ENCODE results near the gene KNCN. TPM values are rescaled to one million over a fixed set of nuclear protein-coding genes. Genes with fewer than 3 reads are reported as not detected.

The KNCN gene
- total RNA-seq, 1 donor from 2014 or later: not detected

DNA sequence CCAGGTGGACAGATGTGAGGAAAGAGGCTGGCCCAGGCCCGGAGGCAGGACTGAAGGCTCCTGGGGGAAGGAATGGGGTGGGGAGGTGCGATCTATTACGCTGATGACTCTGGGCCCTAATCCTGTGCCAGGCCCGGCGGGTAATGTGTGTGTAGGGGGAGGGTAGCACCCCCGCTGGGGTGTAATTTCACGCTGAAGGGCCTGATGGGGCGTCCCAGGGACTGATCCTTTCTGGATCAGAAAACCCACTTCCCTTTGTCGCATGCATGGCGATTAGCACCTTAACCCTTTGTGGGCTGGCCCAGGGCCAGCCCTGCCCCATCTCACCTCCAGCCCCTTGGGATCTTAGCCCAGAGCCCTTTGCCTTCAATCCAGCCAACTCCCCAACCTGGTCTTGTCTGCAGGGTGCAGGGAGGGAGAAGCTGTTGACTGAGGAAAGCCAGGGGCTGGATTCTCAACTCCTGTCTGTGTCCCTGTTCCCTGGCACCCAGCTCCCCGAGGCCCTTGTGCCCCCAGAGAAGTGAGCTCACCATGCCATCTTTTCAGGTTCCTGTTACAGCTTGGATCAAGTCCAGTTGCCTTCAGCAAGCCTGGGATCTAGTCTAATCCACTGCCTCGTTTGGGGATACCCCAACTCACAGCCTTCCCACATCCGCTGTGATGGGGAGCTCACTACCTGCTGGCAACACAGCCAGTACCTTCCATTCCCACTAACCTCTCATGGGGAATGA is 26.0 kb downstream of the KNCN start:
- H3K27ac ChIP-seq: no peak overlapping the region
- DNase-seq: peak; percentile 15
- H3K9me3 ChIP-seq: no peaks in the 10 kb centered on the region
- TF ChIP-seq, protein P1, sequence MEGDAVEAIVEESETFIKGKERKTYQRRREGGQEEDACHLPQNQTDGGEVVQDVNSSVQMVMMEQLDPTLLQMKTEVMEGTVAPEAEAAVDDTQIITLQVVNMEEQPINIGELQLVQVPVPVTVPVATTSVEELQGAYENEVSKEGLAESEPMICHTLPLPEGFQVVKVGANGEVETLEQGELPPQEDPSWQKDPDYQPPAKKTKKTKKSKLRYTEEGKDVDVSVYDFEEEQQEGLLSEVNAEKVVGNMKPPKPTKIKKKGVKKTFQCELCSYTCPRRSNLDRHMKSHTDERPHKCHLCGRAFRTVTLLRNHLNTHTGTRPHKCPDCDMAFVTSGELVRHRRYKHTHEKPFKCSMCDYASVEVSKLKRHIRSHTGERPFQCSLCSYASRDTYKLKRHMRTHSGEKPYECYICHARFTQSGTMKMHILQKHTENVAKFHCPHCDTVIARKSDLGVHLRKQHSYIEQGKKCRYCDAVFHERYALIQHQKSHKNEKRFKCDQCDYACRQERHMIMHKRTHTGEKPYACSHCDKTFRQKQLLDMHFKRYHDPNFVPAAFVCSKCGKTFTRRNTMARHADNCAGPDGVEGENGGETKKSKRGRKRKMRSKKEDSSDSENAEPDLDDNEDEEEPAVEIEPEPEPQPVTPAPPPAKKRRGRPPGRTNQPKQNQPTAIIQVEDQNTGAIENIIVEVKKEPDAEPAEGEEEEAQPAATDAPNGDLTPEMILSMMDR (IDR thresholded peaks at IDR 0.05): no peak
- H3K4me3 ChIP-seq: no peak overlapping the region
- no peak for ATAC-seq
- H3K27me3 ChIP-seq (ENCODE audit: low read depth): peaks cover 41% of the 10 kb centered on the region
- peaks cover 19% of the 10 kb centered on the region for H3K4me1 ChIP-seq
- intact Hi-C loops (cut with DNase I): no loop called here
- H3K36me3 ChIP-seq: no peaks in the 10 kb centered on the region

DNA sequence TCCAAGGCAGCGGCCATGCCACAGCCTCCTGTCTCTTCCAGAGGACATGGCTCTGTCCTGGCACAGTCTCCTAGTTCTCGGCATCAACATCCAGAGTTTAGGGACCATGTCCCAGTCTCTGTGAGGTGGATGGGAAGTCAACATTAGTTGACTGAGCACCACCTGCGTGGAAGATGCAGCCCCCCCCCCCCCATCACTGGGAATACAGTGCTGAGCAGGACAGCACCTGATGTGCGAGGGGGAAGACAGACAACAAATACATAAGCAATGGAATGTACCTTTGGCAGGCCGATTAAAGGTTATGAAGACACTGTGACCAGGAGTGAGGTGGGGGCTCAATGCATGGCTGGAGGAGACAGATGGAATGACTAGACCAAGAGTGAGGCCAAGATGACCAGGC is 26.6 kb downstream of the KNCN start:
- ATAC-seq (no peak), DNase-seq (peak; percentile 15)
- Histone ChIP-seq H3K4me1 (peaks cover 19% of the 10 kb centered on the region), H3K27me3 (ENCODE audit: low read depth) (peaks cover 36% of the 10 kb centered on the region), H3K4me3 (no peak overlapping the region), H3K27ac (no peak overlapping the region), H3K9me3 (no peaks in the 10 kb centered on the region), H3K36me3 (no peaks in the 10 kb centered on the region)
- TF ChIP-seq, protein P1 (IDR thresholded peaks at IDR 0.05): no peak
- intact Hi-C loops (cut with DNase I): no loop called here

DNA sequence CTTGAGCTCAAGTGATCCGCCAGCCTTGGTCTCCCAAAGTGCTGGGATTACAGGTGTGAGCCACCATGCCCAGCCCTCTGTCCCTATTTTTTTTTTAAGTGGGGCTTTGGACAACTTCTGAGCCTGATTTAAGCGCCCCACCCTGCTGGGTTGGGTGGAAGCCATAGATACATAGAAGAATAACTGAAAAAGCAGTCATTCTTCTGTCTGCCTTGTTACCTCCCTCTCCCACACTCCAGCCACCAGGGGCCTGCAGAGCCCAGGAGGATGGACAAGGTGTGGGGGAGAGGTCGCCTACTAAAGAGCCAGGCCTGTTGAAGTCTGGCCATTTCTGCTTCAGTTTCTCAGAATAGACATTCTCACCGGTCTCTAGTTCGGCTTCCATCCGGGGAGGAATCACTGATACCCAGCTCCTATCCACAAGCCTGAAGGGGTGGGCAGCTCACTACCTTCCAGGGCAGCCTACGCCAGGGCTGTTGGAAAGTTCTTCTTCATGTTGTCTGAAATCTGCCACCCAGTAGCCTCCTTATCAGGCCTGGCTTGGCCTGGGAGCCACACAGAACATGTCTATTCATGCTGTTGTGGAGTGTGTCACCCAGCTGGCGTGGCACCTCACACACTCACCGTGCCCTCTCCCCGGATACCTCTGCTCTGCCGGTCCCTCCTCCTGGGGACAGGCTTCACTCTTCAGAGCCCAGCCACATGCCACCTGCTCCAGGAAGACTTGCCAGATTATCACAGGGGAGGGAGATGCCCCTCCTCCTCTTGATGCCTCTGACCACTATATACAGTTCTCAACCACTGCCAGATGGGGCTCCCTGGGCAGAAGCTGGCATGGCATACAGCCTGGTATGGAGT is 27.7 kb downstream of the KNCN start:
- intact Hi-C loops (cut with DNase I): no loop called here
- no peak for ATAC-seq
- Histone ChIP-seq H3K9me3 (no peaks in the 10 kb centered on the region), H3K4me1 (peaks cover 19% of the 10 kb centered on the region), H3K4me3 (no peak overlapping the region), H3K27ac (no peak overlapping the region), H3K27me3 (ENCODE audit: low read depth) (peaks cover 27% of the 10 kb centered on the region), H3K36me3 (no peaks in the 10 kb centered on the region)
- TF ChIP-seq, protein P1 (IDR thresholded peaks at IDR 0.05): no peak
- peak; percentile 32 for DNase-seq

- DNase-seq: peak; percentile 43
- H3K4me3 ChIP-seq: no peak overlapping the region
- peaks cover 19% of the 10 kb centered on the region for H3K4me1 ChIP-seq
- no peak for ATAC-seq
- H3K27me3 ChIP-seq (ENCODE audit: low read depth): peaks cover 29% of the 10 kb centered on the region
- no peak overlapping the region for H3K27ac ChIP-seq
- no peaks in the 10 kb centered on the region for H3K9me3 ChIP-seq
- no peaks in the 10 kb centered on the region for H3K36me3 ChIP-seq
- intact Hi-C loops (cut with DNase I): no loop called here
- TF ChIP-seq, protein P1 (IDR thresholded peaks at IDR 0.05): no peak
These were observed 28.5 kb downstream of the KNCN start for GRCh38 chr1:46522969-46523320.

- intact Hi-C loops (cut with DNase I): no loop called here
- Histone ChIP-seq H3K27ac (no peak overlapping the region), H3K27me3 (ENCODE audit: low read depth) (peaks cover 33% of the 10 kb centered on the region), H3K9me3 (no peaks in the 10 kb centered on the region), H3K36me3 (no peaks in the 10 kb centered on the region), H3K4me3 (peak overlapping the region; percentile 4), H3K4me1 (peaks cover 19% of the 10 kb centered on the region)
- TF ChIP-seq, protein P1 (IDR thresholded peaks at IDR 0.05): no peak
- DNase-seq: peak; percentile 79
- ATAC-seq: peak; percentile 66 to 67
These were observed 29.1 kb downstream of the KNCN start for GRCh38 chr1:46522184-46522968.

Data from lower lobe of right lung (tissue), 2 donors.